ENCODE measurements around the gene MYF5.

- TF ChIP-seq EZH2phosphoT487 (IDR thresholded peaks at IDR 0.05; ENCODE audit: low read depth, severe bottlenecking, unreplicated experiment), result no peak
- TF ChIP-seq, protein P1, sequence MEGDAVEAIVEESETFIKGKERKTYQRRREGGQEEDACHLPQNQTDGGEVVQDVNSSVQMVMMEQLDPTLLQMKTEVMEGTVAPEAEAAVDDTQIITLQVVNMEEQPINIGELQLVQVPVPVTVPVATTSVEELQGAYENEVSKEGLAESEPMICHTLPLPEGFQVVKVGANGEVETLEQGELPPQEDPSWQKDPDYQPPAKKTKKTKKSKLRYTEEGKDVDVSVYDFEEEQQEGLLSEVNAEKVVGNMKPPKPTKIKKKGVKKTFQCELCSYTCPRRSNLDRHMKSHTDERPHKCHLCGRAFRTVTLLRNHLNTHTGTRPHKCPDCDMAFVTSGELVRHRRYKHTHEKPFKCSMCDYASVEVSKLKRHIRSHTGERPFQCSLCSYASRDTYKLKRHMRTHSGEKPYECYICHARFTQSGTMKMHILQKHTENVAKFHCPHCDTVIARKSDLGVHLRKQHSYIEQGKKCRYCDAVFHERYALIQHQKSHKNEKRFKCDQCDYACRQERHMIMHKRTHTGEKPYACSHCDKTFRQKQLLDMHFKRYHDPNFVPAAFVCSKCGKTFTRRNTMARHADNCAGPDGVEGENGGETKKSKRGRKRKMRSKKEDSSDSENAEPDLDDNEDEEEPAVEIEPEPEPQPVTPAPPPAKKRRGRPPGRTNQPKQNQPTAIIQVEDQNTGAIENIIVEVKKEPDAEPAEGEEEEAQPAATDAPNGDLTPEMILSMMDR (IDR thresholded peaks at IDR 0.05; ENCODE audit: poor library complexity), result no peak
- TF ChIP-seq EZH2 (IDR thresholded peaks at IDR 0.05; ENCODE audit: borderline replicate concordance), result no peak
These were observed 3.8 kb downstream of the MYF5 start for GRCh38 chr12:80720516-80720915.
